SK-N-SH (cell line): ENCODE data around the gene FAM131B. TPM values are rescaled to one million over a fixed set of nuclear protein-coding genes. Genes with fewer than 3 reads are reported as not detected.

Source experiments
- CTCF ChIA-PET: fragments of 300-600, 350-600 bp; formaldehyde crosslinking; extraction: SDS; loops from one replicate; lab custom pipeline; 2021; lab: Yijun Ruan, JAX
- POLR2A ChIA-PET: fragments of 350-600 bp; sonication (Branson Sonifier 250); formaldehyde crosslinking; extraction: SDS; loops from one replicate; lab custom pipeline; 2020; ENCODE audit warnings: antibody characterized with exemption, inconsistent platforms; lab: Yijun Ruan, JAX
- DNase-seq: peaks from one replicate; pipeline ENCODE4 v3.0.0; 2012
- H2AFZ ChIP-seq: fragments of 200-600 bp; sonication (generic); 2 replicates; pipeline ENCODE4 v1.8.1; 2016; ENCODE audit warnings: antibody characterized with exemption, mild to moderate bottlenecking, low read depth
- H3F3A ChIP-seq: fragments of 200-600 bp; sonication (generic); replicated peaks from 2 replicates; pipeline ENCODE3; 2016; ENCODE audit warnings: antibody characterized with exemption, mild to moderate bottlenecking; ENCODE audit not compliant: insufficient read depth
- H3K27ac ChIP-seq, 2 experiments: fragments of 200-500 bp in 1 of 2; fragments of 200-600 bp in 1 of 2; sonication (Bioruptor generic) in 1 of 2; sonication (generic), shearing (Covaris generic) in 1 of 2; 2 replicates each; pipeline versions ENCODE4 v1.5.1 to v1.6.1; 2014 to 2016; ENCODE audit warnings: low read depth in 2 of 2, inconsistent platforms in 1 of 2, low read length in 1 of 2, mild to moderate bottlenecking in 1 of 2, mixed read lengths in 1 of 2
- H3K27me3 ChIP-seq: fragments of 200-600 bp; sonication (generic), shearing (Covaris generic); 2 replicates; pipeline ENCODE4 v1.6.1; 2016; ENCODE audit warnings: mixed run types; ENCODE audit not compliant: insufficient read depth
- H3K36me3 ChIP-seq, 2 experiments: fragments of 200-500 bp in 1 of 2; fragments of 200-600 bp in 1 of 2; sonication (Bioruptor generic) in 1 of 2; sonication (generic) in 1 of 2; replicated peaks in 1 of 2; 2 replicates each; pipeline versions ENCODE3 to v1.5.1; 2014 to 2016; ENCODE audit warnings: low read length in 1 of 2, mild to moderate bottlenecking in 1 of 2; ENCODE audit not compliant: insufficient read depth in 2 of 2, control insufficient read depth in 1 of 2
- H3K4me1 ChIP-seq, 2 experiments: fragments of 200-500 bp in 1 of 2; fragments of 200-600 bp in 1 of 2; sonication (Bioruptor generic) in 1 of 2; sonication (generic), shearing (Covaris generic) in 1 of 2; 2 replicates each; pipeline versions ENCODE4 v1.5.1 to v1.6.1; 2014 to 2016; ENCODE audit warnings: low read depth in 1 of 2, low read length in 1 of 2, mixed run types in 1 of 2; ENCODE audit not compliant: insufficient read depth in 2 of 2, control insufficient read depth in 1 of 2
- H3K4me2 ChIP-seq: fragments of 200-600 bp; sonication (generic), shearing (Covaris generic); 2 replicates; pipeline ENCODE4 v1.6.1; 2017; ENCODE audit warnings: mixed run types
- H3K4me3 ChIP-seq, 2 experiments: fragments of 200-500 bp in 1 of 2; fragments of 200-600 bp in 1 of 2; sonication (Bioruptor generic) in 1 of 2; sonication (generic), shearing (Covaris generic) in 1 of 2; 2 replicates each; pipeline versions ENCODE4 v1.5.1 to v1.8.1; 2014 to 2016; ENCODE audit warnings: low read depth in 2 of 2, inconsistent platforms in 1 of 2, low read length in 1 of 2, mild to moderate bottlenecking in 1 of 2, mixed read lengths in 1 of 2, moderate library complexity in 1 of 2
- H3K79me2 ChIP-seq: fragments of 200-600 bp; sonication (generic); 2 replicates; pipeline ENCODE4 v1.8.1; 2017; ENCODE audit warnings: mild to moderate bottlenecking; ENCODE audit not compliant: insufficient read depth
- H3K9ac ChIP-seq: fragments of 200-600 bp; sonication (generic); 2 replicates; pipeline ENCODE4 v1.6.1; 2017; ENCODE audit warnings: mixed run types
- H3K9me2 ChIP-seq: fragments of 200-600 bp; sonication (generic); 2 replicates; pipeline ENCODE4 v1.6.1; 2017; ENCODE audit warnings: mixed run types
- H3K9me3 ChIP-seq: fragments of 200-600 bp; sonication (generic); 2 replicates; pipeline ENCODE4 v1.6.1; 2017; ENCODE audit warnings: mixed run types, mild to moderate bottlenecking, moderate library complexity
- H4K20me1 ChIP-seq: fragments of 200-600 bp; sonication (generic); 2 replicates; pipeline ENCODE4 v1.6.1; 2017; ENCODE audit warnings: mild to moderate bottlenecking, mixed run types; ENCODE audit not compliant: insufficient read depth
- FOSL2 ChIP-seq: IDR thresholded peaks from 2 replicates; pipeline ENCODE4 v1.4.0; 2012; ENCODE audit warnings: low read depth, mild to moderate bottlenecking, moderate library complexity, borderline replicate concordance
- IRF3 ChIP-seq: fragments of 150-350 bp; IDR thresholded peaks from 2 replicates; pipeline ENCODE4 v1.6.1; 2016; ENCODE audit warnings: mild to moderate bottlenecking, low read depth, low read length
- MEF2A ChIP-seq: IDR thresholded peaks from 2 replicates; pipeline ENCODE4 v1.4.0; 2012; ENCODE audit warnings: low read depth, borderline replicate concordance
- NRF1 ChIP-seq: IDR thresholded peaks from 2 replicates; pipeline ENCODE4 v1.6.1; 2012; ENCODE audit warnings: low read depth, mild to moderate bottlenecking, low read length
- POLR2AphosphoS5 ChIP-seq: IDR thresholded peaks from 2 replicates; pipeline ENCODE4 v1.6.1; 2012; ENCODE audit warnings: low read depth, low read length
- RAD21 ChIP-seq: IDR thresholded peaks from 2 replicates; pipeline ENCODE4 v1.6.1; 2012; ENCODE audit warnings: mild to moderate bottlenecking, low read length
- RCOR1 ChIP-seq: fragments of 150-350 bp; IDR thresholded peaks from 2 replicates; pipeline ENCODE4 v1.6.1; 2017; ENCODE audit warnings: antibody characterized with exemption, low read length
- REST ChIP-seq: IDR thresholded peaks from 2 replicates; pipeline ENCODE4 v1.6.1; 2012; ENCODE audit warnings: mild to moderate bottlenecking, low read depth, low read length, moderate library complexity
- RXRA ChIP-seq: IDR thresholded peaks from 2 replicates; pipeline ENCODE4 v1.4.0; 2012; ENCODE audit warnings: low read depth, mild to moderate bottlenecking, borderline replicate concordance
- TAF1 ChIP-seq: IDR thresholded peaks from 2 replicates; pipeline ENCODE4 v1.6.1; 2012; ENCODE audit warnings: low read depth, mild to moderate bottlenecking, low read length, moderate library complexity, borderline replicate concordance
- WGBS: methylation state at CpG from one replicate; pipeline ENCODE4 v1.1.6; 2017; ENCODE audit warnings: low lambda C conversion rate; 5-methylcytosine and 5-hydroxymethylcytosine counted together
- polyA plus RNA-seq, 3 experiments: library from polyadenylated mRNA; depleted of rRNA; stranded (reverse); fragments of >200 nt; gene quantifications; 2 replicates each; pipeline ENCODE4 v1.2.3, GENCODE V29; 2012
- TF ChIP-seq, protein P1 (sequence below): fragments of 150-350 bp; IDR thresholded peaks from 2 replicates; pipeline ENCODE4 v1.6.1; 2017; ENCODE audit warnings: antibody characterized with exemption, low read length, low read depth, borderline replicate concordance

Gene FAM131B
- polyA plus RNA-seq, 1 of the 3 experiments (the other 2 are of a cell fraction), result 43.6 TPM

DNA sequence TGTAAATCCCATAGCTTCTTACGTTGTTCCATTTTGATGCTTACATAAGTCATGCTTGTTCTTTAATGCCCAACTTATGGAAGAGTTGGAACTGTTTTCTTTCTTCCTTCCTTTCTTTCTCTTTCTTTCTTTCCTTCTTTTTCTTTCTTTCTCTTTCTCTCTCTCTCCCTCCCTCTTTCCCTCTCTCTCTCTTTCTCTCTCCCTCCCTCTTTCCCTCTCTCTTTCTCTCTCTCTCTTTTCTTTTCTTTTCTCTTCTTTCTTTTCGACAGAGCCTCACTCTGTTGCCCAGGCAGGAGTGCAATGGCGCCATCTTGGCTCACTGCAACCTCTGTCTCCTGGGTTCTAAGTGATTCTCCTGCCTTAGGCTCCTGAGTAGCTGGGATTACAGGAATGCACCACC lies 18.9 kb downstream of the FAM131B start (continued):
- TF ChIP-seq, protein P1, sequence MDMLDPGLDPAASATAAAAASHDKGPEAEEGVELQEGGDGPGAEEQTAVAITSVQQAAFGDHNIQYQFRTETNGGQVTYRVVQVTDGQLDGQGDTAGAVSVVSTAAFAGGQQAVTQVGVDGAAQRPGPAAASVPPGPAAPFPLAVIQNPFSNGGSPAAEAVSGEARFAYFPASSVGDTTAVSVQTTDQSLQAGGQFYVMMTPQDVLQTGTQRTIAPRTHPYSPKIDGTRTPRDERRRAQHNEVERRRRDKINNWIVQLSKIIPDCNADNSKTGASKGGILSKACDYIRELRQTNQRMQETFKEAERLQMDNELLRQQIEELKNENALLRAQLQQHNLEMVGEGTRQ, result no peak

- DNase-seq, result no peak
- ChIA-PET CTCF (interaction anchor here (0.9 kb wide), 2 partner anchors 42 to 101 kb away, joined by 4 to 5 read pairs; no protein-coding TSS in a partner anchor), POLR2A (no interaction called here)
- H3K4me2 ChIP-seq, result no peak overlapping the region
- H2AFZ ChIP-seq, result no peak overlapping the region
- H3K9me2 ChIP-seq, result no peaks in the 10 kb centered on the region
- H3K4me1 ChIP-seq, result no peaks in the 10 kb centered on the region; a peak in 1 of 4 replicates
- no peak overlapping the region for H3K27ac ChIP-seq
- no peak overlapping the region for H3K4me3 ChIP-seq
- H4K20me1 ChIP-seq, result no peaks in the 10 kb centered on the region
- no peaks in the 10 kb centered on the region for H3K9me3 ChIP-seq
- no peaks in the 10 kb centered on the region for H3K36me3 ChIP-seq
- H3K9ac ChIP-seq, result no peak overlapping the region
- WGBS, result 73% methylated on average over 8 of the region's 8 CpGs
- no peaks in the 10 kb centered on the region for H3F3A ChIP-seq
- H3K27me3 ChIP-seq, result no peaks in the 10 kb centered on the region; the same call in 1 of the 2 replicates
- no peak for TF ChIP-seq POLR2AphosphoS5
- no peak for TF ChIP-seq MEF2A
- no peak for TF ChIP-seq TAF1
- TF ChIP-seq NRF1, result no peak
- TF ChIP-seq RCOR1, result no peak
- no peak for TF ChIP-seq FOSL2
- no peak for TF ChIP-seq REST
- TF ChIP-seq RXRA, result no peak
- no peak for TF ChIP-seq RAD21
- TF ChIP-seq IRF3, result no peak
- no peaks in the 10 kb centered on the region for H3K79me2 ChIP-seq
These were observed 20.7 kb downstream of the FAM131B start for GRCh38 chr7:143341842-143342241.
